Transverse colon (tissue), 4 donors: Measurements from ENCODE around the gene CPTP.

Source experiments
- EP300 ChIP-seq: sonication (generic); formaldehyde crosslinking; IDR thresholded peaks from one replicate; pipeline ENCODE4 v1.6.1; 2017; ENCODE audit warnings: antibody characterized with exemption, low read depth
- POLR2A ChIP-seq: fragments of 450-650 bp; IDR thresholded peaks from one replicate; pipeline ENCODE4 v1.6.1; 2016; ENCODE audit warnings: antibody characterized with exemption, mild to moderate bottlenecking, moderate library complexity
- POLR2AphosphoS5 ChIP-seq, 3 donors: sonication (generic); formaldehyde crosslinking; IDR thresholded peaks; one replicate each; pipeline ENCODE4 v1.6.1; 2016; ENCODE audit warnings: antibody characterized with exemption in 3 of 3
- TF ChIP-seq, protein P1 (sequence below), 5 experiments: fragments of 200-600 bp in 3 of 5; fragments of 450-650 bp in 2 of 5; sonication (generic) in 3 of 5; IDR thresholded peaks; 1 replicate in 2 of 5; 2 replicates in 3 of 5; pipeline ENCODE4 v1.5.1; 2016 to 2017; ENCODE audit warnings: antibody characterized with exemption in 5 of 5, inconsistent platforms in 3 of 5, mild to moderate bottlenecking in 2 of 5, moderate library complexity in 1 of 5

DNA sequence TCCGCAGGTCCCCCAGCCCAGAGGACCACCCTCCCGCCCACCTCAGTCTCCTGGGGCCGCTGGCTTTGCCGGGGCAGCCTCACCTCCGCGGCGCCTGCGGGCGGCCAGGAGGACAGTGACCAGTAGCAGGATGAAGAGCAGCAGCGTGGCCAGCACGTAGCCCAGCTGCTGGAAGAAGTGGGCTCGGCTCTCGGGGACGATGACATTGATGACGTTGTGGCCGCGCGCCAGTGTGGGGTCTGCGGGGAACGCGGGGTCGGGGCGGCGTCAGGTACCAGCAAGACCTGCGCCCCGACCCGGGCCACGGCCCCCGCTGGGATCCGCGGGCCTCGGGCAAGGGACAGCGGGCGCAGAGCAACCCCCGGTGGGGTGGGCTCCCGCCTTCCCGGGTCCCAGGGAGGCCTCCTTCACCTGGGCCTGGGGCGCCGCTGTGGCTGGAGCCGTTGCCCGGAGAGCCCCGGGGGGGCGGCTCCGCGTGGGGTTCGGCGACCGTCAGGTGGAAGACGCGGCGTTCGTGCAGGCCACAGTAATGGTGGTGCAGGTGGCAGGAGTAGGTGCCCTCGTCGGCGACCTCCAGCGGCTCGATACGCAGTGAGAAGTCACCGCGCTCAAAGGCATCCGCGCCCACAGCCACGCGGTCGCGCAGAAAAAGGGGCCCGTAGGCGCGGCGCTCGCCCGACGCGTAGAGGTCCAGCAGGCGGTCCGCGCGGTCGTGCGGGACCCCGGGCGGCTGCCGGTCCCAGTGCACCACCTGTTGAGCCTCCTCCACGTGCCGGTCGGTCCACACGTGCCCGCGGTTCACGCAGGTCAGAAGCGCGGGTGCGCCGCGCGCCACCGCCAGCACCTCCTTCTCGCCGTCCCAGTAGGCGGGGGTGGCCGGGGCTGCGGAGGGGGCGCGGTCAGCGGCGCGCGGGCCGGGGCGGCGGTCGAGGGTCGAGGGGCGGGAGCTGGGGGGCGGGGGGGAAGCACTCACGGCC lies 30.0 kb downstream of the CPTP start:
- TF ChIP-seq EP300 (no peak), POLR2A (no peak), POLR2AphosphoS5 (IDR thresholded peaks at IDR 0.05) (no peak)
- TF ChIP-seq, protein P1, sequence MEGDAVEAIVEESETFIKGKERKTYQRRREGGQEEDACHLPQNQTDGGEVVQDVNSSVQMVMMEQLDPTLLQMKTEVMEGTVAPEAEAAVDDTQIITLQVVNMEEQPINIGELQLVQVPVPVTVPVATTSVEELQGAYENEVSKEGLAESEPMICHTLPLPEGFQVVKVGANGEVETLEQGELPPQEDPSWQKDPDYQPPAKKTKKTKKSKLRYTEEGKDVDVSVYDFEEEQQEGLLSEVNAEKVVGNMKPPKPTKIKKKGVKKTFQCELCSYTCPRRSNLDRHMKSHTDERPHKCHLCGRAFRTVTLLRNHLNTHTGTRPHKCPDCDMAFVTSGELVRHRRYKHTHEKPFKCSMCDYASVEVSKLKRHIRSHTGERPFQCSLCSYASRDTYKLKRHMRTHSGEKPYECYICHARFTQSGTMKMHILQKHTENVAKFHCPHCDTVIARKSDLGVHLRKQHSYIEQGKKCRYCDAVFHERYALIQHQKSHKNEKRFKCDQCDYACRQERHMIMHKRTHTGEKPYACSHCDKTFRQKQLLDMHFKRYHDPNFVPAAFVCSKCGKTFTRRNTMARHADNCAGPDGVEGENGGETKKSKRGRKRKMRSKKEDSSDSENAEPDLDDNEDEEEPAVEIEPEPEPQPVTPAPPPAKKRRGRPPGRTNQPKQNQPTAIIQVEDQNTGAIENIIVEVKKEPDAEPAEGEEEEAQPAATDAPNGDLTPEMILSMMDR (IDR thresholded peaks at IDR 0.05): no peak
